T-helper 1 cell treated with Interleukin-12 subunit alpha and Interleukin-12 subunit beta and Interleukin-4 antibody, amounts not matched to agents 30 ng/mL and 1 ng/mL, for 36 hours (primary cell): ENCODE results near the gene OR2V1. TPM values are rescaled to one million over a fixed set of nuclear protein-coding genes. Genes with fewer than 3 reads are reported as not detected.
"Not testable (repeated sequence)": the region's sequence is repeated elsewhere in the genome, so short reads cannot be mapped to it uniquely, and the experiment has no call there.

Experiments used
- intact Hi-C: fragments of 100-400 bp; cut with micrococcal nuclease; formaldehyde crosslinking; loops from one replicate; pipeline ENCODE4 v1.15.1; 2024
- total RNA-seq: library from RNA; stranded (reverse); gene quantifications from 2 replicates; pipeline ENCODE4 v1.2.3, GENCODE V29; 2022

Gene OR2V1
- total RNA-seq, 1 donor from 2014 or later = not detected

GRCh38 chr5:181105391-181106025 is 25.5 kb downstream of the OR2V1 start:
- intact Hi-C loops = no loop called here

GRCh38 chr5:181104606-181105390 is 26.2 kb downstream of the OR2V1 start:
- intact Hi-C loops = loop anchor here (5.0 kb wide), 1 partner anchor 68 kb away; no protein-coding TSS in a partner anchor

GRCh38 chr5:181104259-181104568 is 26.8 kb downstream of the OR2V1 start:
- intact Hi-C loops = loop anchor here (5.0 kb wide), 1 partner anchor 68 kb away; no protein-coding TSS in a partner anchor

GRCh38 chr5:181101930-181102674 is 28.9 kb downstream of the OR2V1 start:
- intact Hi-C loops = loop anchor here (5.0 kb wide), 1 partner anchor 70 kb away; no protein-coding TSS in a partner anchor

GRCh38 chr5:181101030-181101641 is 29.8 kb downstream of the OR2V1 start:
- intact Hi-C loops = loop anchor here (5.0 kb wide), 1 partner anchor 71 kb away; no protein-coding TSS in a partner anchor

- intact Hi-C loops = loop anchor here (5.0 kb wide), 1 partner anchor 72 kb away; no protein-coding TSS in a partner anchor
Observed at GRCh38 chr5:181100121-181100875, 30.7 kb downstream of the OR2V1 start.

GRCh38 chr5:181099602-181100086 is 31.3 kb downstream of the OR2V1 start:
- intact Hi-C loops = loop anchor here (5.0 kb wide), 1 partner anchor 73 kb away; no protein-coding TSS in a partner anchor

GRCh38 chr5:181098762-181099601 is 32.0 kb downstream of the OR2V1 start:
- intact Hi-C loops = no loop called here

GRCh38 chr5:181097759-181098491 is 33.0 kb downstream of the OR2V1 start:
- intact Hi-C loops = not testable (repeated sequence)

GRCh38 chr5:181097383-181097753 is 33.6 kb downstream of the OR2V1 start:
- intact Hi-C loops = not testable (repeated sequence)

GRCh38 chr5:181096721-181097382 is 34.1 kb downstream of the OR2V1 start:
- intact Hi-C loops = not testable (repeated sequence)

GRCh38 chr5:181095162-181095561 is 35.8 kb downstream of the OR2V1 start:
- intact Hi-C loops = not testable (repeated sequence)

GRCh38 chr5:181092428-181092827 is 38.5 kb downstream of the OR2V1 start:
- intact Hi-C loops = no loop called here

GRCh38 chr5:181088289-181088688 is 42.7 kb downstream of the OR2V1 start:
- intact Hi-C loops = no loop called here

GRCh38 chr5:181087309-181087708 is 43.7 kb downstream of the OR2V1 start:
- intact Hi-C loops = no loop called here

- intact Hi-C loops = no loop called here
Observed at GRCh38 chr5:181086884-181087205, 44.1 kb downstream of the OR2V1 start.

- intact Hi-C loops = no loop called here
Observed at GRCh38 chr5:181086026-181086883, 44.7 kb downstream of the OR2V1 start.
